ENCODE measurements around the gene C1D. TPM values are rescaled to one million over a fixed set of nuclear protein-coding genes. Genes with fewer than 3 reads are reported as not detected.

Gene C1D
- total RNA-seq, 4 donors from 2014 or later: 12.4 to 44.6 (median 29.2) TPM

DNA sequence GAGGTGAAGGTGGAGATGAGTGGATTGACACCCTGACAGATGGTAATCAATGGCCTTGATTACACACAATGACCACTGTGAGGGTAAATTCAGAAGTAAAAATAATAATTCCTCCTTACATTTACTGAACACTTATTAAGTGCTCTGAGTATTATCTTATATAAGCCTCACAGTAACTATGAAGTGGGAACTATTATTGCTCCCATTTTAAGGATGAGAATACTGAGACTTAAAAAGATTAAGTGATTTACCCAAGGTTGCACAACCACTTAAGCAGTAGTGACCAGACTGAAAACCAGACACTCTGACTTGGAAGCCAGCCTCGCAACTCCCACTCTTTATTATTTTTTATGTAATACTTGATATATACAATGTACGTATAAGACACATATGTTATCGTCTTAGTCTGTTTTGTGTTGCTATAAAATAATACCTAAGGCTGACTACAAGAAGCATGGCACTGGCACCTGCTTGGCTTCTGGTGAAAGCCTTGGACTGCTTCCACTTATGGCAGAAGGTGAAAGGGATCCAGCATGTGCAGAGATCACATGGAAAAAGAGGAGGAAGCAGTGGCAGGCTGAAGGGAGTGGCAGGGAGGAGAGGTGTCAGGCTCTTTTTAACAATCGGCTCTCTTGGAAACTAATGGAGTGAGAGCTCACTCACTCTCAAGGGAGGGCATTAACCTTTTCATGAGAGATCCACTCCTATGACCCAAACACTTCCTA is 41.5 kb upstream of the C1D start:
- H3K27me3 ChIP-seq: no peaks in the 10 kb centered on the region
- H3K9me3 ChIP-seq: peaks cover 0 to 6% (median 0%) of the 10 kb centered on the region in 3 donors
- no peak for DNase-seq
- no peaks in the 10 kb centered on the region for H3K4me1 ChIP-seq
- TF ChIP-seq, protein P1, sequence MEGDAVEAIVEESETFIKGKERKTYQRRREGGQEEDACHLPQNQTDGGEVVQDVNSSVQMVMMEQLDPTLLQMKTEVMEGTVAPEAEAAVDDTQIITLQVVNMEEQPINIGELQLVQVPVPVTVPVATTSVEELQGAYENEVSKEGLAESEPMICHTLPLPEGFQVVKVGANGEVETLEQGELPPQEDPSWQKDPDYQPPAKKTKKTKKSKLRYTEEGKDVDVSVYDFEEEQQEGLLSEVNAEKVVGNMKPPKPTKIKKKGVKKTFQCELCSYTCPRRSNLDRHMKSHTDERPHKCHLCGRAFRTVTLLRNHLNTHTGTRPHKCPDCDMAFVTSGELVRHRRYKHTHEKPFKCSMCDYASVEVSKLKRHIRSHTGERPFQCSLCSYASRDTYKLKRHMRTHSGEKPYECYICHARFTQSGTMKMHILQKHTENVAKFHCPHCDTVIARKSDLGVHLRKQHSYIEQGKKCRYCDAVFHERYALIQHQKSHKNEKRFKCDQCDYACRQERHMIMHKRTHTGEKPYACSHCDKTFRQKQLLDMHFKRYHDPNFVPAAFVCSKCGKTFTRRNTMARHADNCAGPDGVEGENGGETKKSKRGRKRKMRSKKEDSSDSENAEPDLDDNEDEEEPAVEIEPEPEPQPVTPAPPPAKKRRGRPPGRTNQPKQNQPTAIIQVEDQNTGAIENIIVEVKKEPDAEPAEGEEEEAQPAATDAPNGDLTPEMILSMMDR (IDR thresholded peaks at IDR 0.05): no peak
- TF ChIP-seq POLR2A (IDR thresholded peaks at IDR 0.05): no peak
- 65 to 66% methylated on average over 4 of the region's 4 CpGs for WGBS, 2 donors
- H3K4me3 ChIP-seq: no peak overlapping the region
- intact Hi-C loops (cut with DNase I): no loop called here
- no peak overlapping the region for H3K27ac ChIP-seq
- H3K36me3 ChIP-seq: no peaks in the 10 kb centered on the region

DNA sequence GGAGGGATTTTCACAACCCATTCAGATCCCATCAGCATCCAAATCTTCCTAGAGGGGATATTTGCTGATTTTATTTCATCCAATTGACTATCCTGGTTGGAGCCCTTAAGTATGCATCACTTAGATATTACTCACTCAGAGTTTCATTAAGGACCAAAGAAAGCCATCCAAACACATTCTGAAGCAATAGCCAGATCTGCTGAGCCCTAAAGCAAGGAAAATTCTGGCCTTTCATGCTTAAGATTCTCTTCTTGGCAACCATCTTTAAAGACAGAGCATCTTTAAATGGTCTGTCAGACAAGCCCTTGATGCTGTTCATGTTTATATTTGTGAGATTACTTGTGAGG is 40.9 kb upstream of the C1D start:
- intact Hi-C loops (cut with DNase I): no loop called here
- Histone ChIP-seq H3K4me1 (no peaks in the 10 kb centered on the region), H3K36me3 (no peaks in the 10 kb centered on the region), H3K9me3 (peaks cover 0 to 6% (median 0%) of the 10 kb centered on the region in 3 donors), H3K27ac (no peak overlapping the region), H3K27me3 (no peaks in the 10 kb centered on the region), H3K4me3 (no peak overlapping the region)
- TF ChIP-seq, protein P1 (IDR thresholded peaks at IDR 0.05): no peak
- TF ChIP-seq POLR2A (IDR thresholded peaks at IDR 0.05): no peak
- no peak for DNase-seq

DNA sequence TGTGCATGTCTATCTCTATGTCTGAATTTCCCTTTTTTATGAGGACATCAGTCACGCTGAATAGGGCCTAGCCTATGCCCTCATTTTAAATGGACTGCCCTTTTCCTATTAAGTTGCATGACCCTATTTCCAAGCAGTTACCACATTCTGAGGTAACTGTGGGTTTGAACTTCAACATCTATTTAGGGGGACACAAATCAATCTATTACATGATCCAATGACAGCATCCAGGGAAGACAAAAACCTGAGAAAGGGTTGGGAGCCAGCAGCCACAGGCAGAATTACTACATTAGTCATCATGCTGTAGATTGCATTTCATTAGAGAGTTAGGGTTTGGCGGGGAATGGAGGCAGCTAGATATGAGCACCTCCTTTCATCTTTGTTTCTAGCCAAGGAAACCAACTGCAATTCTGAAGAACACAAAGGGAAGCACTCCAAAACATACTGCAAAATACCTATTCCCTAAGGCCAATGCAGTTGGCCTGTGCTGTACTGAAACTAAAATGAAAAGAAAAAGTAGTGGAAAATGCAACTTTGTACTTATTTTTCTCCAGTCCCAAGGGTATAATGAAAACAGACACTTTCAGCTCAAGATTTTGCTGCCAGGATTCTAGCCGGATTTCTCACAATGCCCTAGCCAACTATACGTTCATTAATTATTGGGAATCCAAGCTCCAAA is 40.4 kb upstream of the C1D start:
- Histone ChIP-seq H3K27me3 (no peaks in the 10 kb centered on the region), H3K4me1 (no peaks in the 10 kb centered on the region), H3K4me3 (no peak overlapping the region), H3K27ac (no peak overlapping the region), H3K36me3 (no peaks in the 10 kb centered on the region), H3K9me3 (peaks cover 0 to 6% (median 0%) of the 10 kb centered on the region in 3 donors)
- WGBS, 2 donors: 40 to 49% methylated on average over 4 of the region's 4 CpGs
- DNase-seq: no peak
- TF ChIP-seq, protein P1 (IDR thresholded peaks at IDR 0.05): no peak
- TF ChIP-seq POLR2A (IDR thresholded peaks at IDR 0.05): no peak
- intact Hi-C loops (cut with DNase I): no loop called here

DNA sequence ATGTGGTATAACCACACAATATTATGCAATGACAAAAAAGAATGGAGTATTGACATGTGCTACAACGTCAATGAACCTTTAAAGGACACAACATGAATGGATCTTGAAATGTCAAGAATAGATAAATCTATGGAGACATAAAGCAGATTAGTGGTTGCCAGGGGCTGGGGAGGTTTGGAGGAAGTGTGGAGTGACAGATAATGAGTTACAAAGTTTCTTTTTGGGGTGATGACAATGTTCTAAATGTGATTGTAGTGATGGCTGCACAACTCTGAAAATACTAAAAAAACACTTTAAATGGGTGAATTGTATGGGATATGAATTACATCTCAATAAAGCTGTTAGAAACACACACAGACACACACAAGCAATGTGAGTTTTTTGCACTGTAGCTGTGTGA is 37.4 kb upstream of the C1D start:
- Histone ChIP-seq H3K4me3 (no peak overlapping the region), H3K27ac (no peak overlapping the region), H3K36me3 (no peaks in the 10 kb centered on the region), H3K27me3 (no peaks in the 10 kb centered on the region), H3K9me3 (no peaks in the 10 kb centered on the region), H3K4me1 (no peaks in the 10 kb centered on the region)
- TF ChIP-seq, protein P1 (IDR thresholded peaks at IDR 0.05): no peak
- TF ChIP-seq POLR2A (IDR thresholded peaks at IDR 0.05): no peak
- WGBS, 2 donors: 54 to 68% methylated on average over 1 of the region's 1 CpG
- no peak for DNase-seq
- intact Hi-C loops (cut with DNase I): no loop called here

DNA sequence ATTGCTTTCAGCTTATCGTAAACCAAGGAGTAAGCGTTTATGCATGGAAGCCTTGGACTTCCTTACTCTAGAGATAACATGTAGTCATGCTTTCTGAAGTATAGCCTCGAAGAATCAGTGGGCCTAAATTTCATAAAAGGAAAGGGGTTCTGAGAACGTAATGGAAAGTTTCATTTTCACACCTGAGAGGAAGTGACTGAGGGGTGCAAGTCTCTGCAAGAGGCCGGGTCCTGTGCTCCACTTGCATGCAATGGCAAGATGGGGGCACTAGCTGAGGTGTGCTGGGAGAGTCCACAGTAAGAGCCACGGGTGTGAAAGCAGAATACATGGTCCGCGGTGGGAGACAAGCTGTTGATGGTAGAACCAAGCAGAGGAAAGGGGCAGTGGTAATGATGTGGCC is 36.5 kb upstream of the C1D start:
- intact Hi-C loops (cut with DNase I): no loop called here
- Histone ChIP-seq H3K27me3 (no peaks in the 10 kb centered on the region), H3K9me3 (no peaks in the 10 kb centered on the region), H3K4me3 (no peak overlapping the region), H3K27ac (no peak overlapping the region), H3K4me1 (no peaks in the 10 kb centered on the region), H3K36me3 (no peaks in the 10 kb centered on the region)
- TF ChIP-seq POLR2A (IDR thresholded peaks at IDR 0.05): no peak
- TF ChIP-seq, protein P1 (IDR thresholded peaks at IDR 0.05): no peak
- WGBS, 2 donors: 78 to 84% methylated on average over 8 of the region's 8 CpGs
- no peak for DNase-seq

All from esophagus squamous epithelium (tissue), 5 donors.